ENCODE results near the gene ANKRD27.

- TF ChIP-seq, protein P1, sequence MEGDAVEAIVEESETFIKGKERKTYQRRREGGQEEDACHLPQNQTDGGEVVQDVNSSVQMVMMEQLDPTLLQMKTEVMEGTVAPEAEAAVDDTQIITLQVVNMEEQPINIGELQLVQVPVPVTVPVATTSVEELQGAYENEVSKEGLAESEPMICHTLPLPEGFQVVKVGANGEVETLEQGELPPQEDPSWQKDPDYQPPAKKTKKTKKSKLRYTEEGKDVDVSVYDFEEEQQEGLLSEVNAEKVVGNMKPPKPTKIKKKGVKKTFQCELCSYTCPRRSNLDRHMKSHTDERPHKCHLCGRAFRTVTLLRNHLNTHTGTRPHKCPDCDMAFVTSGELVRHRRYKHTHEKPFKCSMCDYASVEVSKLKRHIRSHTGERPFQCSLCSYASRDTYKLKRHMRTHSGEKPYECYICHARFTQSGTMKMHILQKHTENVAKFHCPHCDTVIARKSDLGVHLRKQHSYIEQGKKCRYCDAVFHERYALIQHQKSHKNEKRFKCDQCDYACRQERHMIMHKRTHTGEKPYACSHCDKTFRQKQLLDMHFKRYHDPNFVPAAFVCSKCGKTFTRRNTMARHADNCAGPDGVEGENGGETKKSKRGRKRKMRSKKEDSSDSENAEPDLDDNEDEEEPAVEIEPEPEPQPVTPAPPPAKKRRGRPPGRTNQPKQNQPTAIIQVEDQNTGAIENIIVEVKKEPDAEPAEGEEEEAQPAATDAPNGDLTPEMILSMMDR (IDR thresholded peaks at IDR 0.05), result no peak
- no peak for TF ChIP-seq POLR2A (IDR thresholded peaks at IDR 0.05)
These were observed 21.4 kb downstream of the ANKRD27 start for GRCh38 chr19:32653599-32653915.
